ENCODE measurements around the gene TBL1XR1. TPM values are rescaled to one million over a fixed set of nuclear protein-coding genes. Genes with fewer than 3 reads are reported as not detected.

Gene TBL1XR1
- total and polyA plus RNA-seq, 2 of the 13 experiments (the other 11 are each of a cell fraction or from before 2014, with no cell fraction given) = 57.7 to 62.5 TPM

GRCh38 chr3:177197727-177198460 is 612 bp upstream of the TBL1XR1 start (continued):
- no peak for TF ChIP-seq SMYD3 (CRISPR knock-in tag; IDR thresholded peaks at IDR 0.05)
- 0 out of 2 replicates have a peak, but pooled peaks have one; percentile 8 for TF ChIP-seq PHF8 (CRISPR knock-in tag; IDR thresholded peaks at IDR 0.05)
- TF ChIP-seq GATAD2A (CRISPR knock-in tag; IDR thresholded peaks at IDR 0.05) = peak; percentile 25; the same call in 1 of the 2 replicates
- no peak for TF ChIP-seq TCF7L2 (IDR thresholded peaks at IDR 0.05; ENCODE audit: low read depth, low read length)
- TF ChIP-seq GABPB1 (CRISPR knock-in tag; IDR thresholded peaks at IDR 0.05) = peak; percentile 38; the same call in 1 of the 2 replicates
- TF ChIP-seq MAX (IDR thresholded peaks at IDR 0.05) = peak; percentile 89
- TF ChIP-seq NR3C1 (CRISPR knock-in tag; IDR thresholded peaks at IDR 0.05) = no peak
- no peak for TF ChIP-seq ARNT2 (CRISPR knock-in tag; IDR thresholded peaks at IDR 0.05; ENCODE audit: low read depth)
- TF ChIP-seq NONO (IDR thresholded peaks at IDR 0.05) = no peak
- no peak for TF ChIP-seq NONO (CRISPR knock-in tag; conservative IDR thresholded peaks at IDR 0.05)
- TF ChIP-seq ZNF281 (CRISPR knock-in tag; IDR thresholded peaks at IDR 0.05; ENCODE audit: borderline replicate concordance) = peak; percentile 91
- TF ChIP-seq ETV5 (CRISPR knock-in tag; IDR thresholded peaks at IDR 0.05; ENCODE audit: borderline replicate concordance) = 0 out of 2 replicates have a peak, but pooled peaks have one; percentile 32
- TF ChIP-seq SRF (IDR thresholded peaks at IDR 0.05; ENCODE audit: low read depth, low read length) = no peak
- no peak for TF ChIP-seq TBX3 (IDR thresholded peaks at IDR 0.05; ENCODE audit: borderline replicate concordance)
- TF ChIP-seq XRCC5 (optimal IDR thresholded peaks at IDR 0.05; ENCODE audit: low read length) = no peak
- TF ChIP-seq ZBTB26 (CRISPR knock-in tag; IDR thresholded peaks at IDR 0.05; ENCODE audit: borderline replicate concordance) = no peak
- TF ChIP-seq DZIP1 (CRISPR knock-in tag; IDR thresholded peaks at IDR 0.05) = no peak
- 0 out of 2 replicates have a peak, but pooled peaks have one; percentile 26 for TF ChIP-seq ZNF33B (CRISPR knock-in tag; IDR thresholded peaks at IDR 0.05)
- TF ChIP-seq ZNF44 (CRISPR knock-in tag; IDR thresholded peaks at IDR 0.05) = no peak
- TF ChIP-seq ZBTB34 (CRISPR knock-in tag; IDR thresholded peaks at IDR 0.05) = no peak
- no peak for TF ChIP-seq ZSCAN25 (CRISPR knock-in tag; IDR thresholded peaks at IDR 0.05)
- 0 out of 2 replicates have a peak, but pooled peaks have one; percentile 11 for TF ChIP-seq ELF4 (CRISPR knock-in tag; IDR thresholded peaks at IDR 0.05; ENCODE audit: borderline replicate concordance)
